ENCODE measurements around the gene HSPG2. TPM values are rescaled to one million over a fixed set of nuclear protein-coding genes. Genes with fewer than 3 reads are reported as not detected.

The HSPG2 gene
- total RNA-seq, 1 donor: 265 TPM

DNA sequence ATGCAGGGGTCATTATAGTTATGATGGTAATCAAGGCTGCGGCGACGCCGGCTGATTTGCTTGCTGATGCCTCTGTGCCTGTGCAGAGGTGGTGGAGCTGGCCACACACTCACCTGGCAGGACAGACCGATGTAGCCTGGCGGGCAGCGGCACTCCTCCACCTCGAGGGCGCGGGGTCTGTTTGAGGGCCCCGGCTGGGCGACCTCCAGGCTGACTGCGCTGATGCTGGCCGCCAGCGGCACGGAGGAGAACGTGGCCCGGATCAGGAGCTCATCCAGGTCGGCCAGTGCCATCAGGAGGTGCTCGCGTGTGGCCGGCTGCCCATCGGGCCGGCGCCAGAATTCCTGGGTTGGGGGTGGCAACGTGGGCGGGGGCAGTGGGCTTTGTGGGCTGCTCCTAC is 72.4 kb downstream of the HSPG2 start:
- no peak for DNase-seq (ENCODE audit: insufficient read length, low spot score, missing footprints)
- no peak overlapping the region for H3K4me2 ChIP-seq (ENCODE audit: insufficient read depth, low read length)
- no peaks in the 10 kb centered on the region for H3K27me3 ChIP-seq (ENCODE audit: insufficient read depth, low read length)
- TF ChIP-seq, protein P1, sequence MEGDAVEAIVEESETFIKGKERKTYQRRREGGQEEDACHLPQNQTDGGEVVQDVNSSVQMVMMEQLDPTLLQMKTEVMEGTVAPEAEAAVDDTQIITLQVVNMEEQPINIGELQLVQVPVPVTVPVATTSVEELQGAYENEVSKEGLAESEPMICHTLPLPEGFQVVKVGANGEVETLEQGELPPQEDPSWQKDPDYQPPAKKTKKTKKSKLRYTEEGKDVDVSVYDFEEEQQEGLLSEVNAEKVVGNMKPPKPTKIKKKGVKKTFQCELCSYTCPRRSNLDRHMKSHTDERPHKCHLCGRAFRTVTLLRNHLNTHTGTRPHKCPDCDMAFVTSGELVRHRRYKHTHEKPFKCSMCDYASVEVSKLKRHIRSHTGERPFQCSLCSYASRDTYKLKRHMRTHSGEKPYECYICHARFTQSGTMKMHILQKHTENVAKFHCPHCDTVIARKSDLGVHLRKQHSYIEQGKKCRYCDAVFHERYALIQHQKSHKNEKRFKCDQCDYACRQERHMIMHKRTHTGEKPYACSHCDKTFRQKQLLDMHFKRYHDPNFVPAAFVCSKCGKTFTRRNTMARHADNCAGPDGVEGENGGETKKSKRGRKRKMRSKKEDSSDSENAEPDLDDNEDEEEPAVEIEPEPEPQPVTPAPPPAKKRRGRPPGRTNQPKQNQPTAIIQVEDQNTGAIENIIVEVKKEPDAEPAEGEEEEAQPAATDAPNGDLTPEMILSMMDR (IDR thresholded peaks at IDR 0.05; ENCODE audit: extremely low read depth, low read depth, low read length): no peak
- peaks cover 20% of the 10 kb centered on the region for H3K79me2 ChIP-seq (ENCODE audit: insufficient read depth, low read length)
- H3K27ac ChIP-seq (ENCODE audit: low read depth, low read length): no peak overlapping the region
- H3K36me3 ChIP-seq (ENCODE audit: insufficient read depth, low read length): peaks cover 85% of the 10 kb centered on the region
- H3K4me1 ChIP-seq (ENCODE audit: insufficient read depth, low read length): peaks cover 14% of the 10 kb centered on the region
- H3K9me3 ChIP-seq (ENCODE audit: low read depth, low read length): no peaks in the 10 kb centered on the region
- H4K20me1 ChIP-seq (ENCODE audit: insufficient read depth, low read length): peaks cover 51% of the 10 kb centered on the region
- no peak overlapping the region for H2AFZ ChIP-seq (ENCODE audit: low read length)
- no peak overlapping the region for H3K4me3 ChIP-seq (ENCODE audit: insufficient read depth, low read length)

DNA sequence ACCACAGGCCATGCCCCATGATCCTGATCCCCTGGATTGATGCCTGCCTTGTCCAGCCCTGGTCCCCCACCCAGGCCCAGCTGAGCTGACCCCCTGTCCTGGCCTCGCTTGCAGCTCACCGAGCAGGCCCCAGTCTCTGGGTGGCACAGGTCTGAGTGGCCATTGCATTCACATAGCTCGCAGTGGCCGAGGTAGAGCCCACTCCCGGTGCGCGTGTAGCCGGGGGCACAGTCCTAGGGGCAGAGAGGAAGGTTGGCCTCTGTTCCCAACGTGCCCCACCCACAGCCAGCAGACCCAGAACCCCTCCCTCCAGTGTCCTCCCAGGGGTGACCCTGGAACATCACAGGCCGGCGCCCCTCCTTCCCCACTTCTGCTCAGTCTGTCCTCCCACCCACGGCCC is 73.1 kb downstream of the HSPG2 start:
- Histone ChIP-seq H4K20me1 (ENCODE audit: insufficient read depth, low read length) (peaks cover 50% of the 10 kb centered on the region), H3K27ac (ENCODE audit: low read depth, low read length) (no peak overlapping the region), H3K9me3 (ENCODE audit: low read depth, low read length) (no peaks in the 10 kb centered on the region), H3K4me1 (ENCODE audit: insufficient read depth, low read length) (peaks cover 10% of the 10 kb centered on the region), H3K4me2 (ENCODE audit: insufficient read depth, low read length) (no peak overlapping the region), H3K27me3 (ENCODE audit: insufficient read depth, low read length) (no peaks in the 10 kb centered on the region), H2AFZ (ENCODE audit: low read length) (no peak overlapping the region), H3K79me2 (ENCODE audit: insufficient read depth, low read length) (peaks cover 16% of the 10 kb centered on the region), H3K4me3 (ENCODE audit: insufficient read depth, low read length) (no peak overlapping the region), H3K36me3 (ENCODE audit: insufficient read depth, low read length) (peaks cover 85% of the 10 kb centered on the region)
- no peak for DNase-seq (ENCODE audit: insufficient read length, low spot score, missing footprints)
- TF ChIP-seq, protein P1 (IDR thresholded peaks at IDR 0.05; ENCODE audit: extremely low read depth, low read depth, low read length): no peak

DNA sequence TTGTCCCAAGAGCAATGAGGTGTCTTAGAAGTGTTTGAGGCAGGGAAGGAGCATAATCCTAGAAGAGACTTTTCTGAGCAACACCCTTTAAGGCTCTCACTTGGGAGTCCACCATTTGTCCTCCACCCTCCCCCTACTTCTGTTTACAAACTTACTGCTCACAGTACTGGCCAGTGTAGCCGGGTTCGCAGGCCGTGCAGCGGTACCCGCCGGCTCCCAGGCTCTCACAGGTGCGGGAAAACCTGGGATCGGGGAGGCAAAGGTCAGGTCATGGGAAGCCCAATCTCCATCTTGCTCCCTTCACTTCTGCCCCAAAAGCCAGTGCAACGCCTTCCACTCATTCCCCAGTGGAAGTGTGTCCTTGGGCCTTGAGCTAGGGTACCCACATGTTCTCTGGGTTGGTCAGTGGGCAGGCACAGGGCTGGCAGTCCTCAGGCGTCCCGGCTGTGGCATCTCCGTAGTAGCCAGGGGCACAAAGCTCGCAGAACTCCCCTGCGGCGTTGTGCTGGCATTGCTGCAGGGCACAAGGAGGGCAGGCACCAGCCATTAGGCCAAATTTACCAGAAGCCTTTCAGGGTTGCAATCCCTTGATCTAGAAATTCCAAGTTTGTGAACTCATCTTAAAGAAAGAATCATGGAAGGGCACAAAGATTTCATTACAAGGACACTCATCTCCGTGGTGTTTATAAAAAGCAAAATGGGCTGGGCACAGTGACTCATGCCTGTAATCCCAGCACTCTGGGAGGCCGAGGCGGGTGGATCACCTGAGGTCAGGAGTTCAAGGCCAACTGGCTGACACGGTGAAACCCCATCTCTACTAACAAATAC is 75.3 kb downstream of the HSPG2 start:
- H3K36me3 ChIP-seq (ENCODE audit: insufficient read depth, low read length): peaks cover 86% of the 10 kb centered on the region
- H3K79me2 ChIP-seq (ENCODE audit: insufficient read depth, low read length): peaks cover 7% of the 10 kb centered on the region
- H3K27ac ChIP-seq (ENCODE audit: low read depth, low read length): peak overlapping the region; percentile 25
- DNase-seq (ENCODE audit: insufficient read length, low spot score, missing footprints): peak; percentile 98
- TF ChIP-seq, protein P1 (IDR thresholded peaks at IDR 0.05; ENCODE audit: extremely low read depth, low read depth, low read length): no peak
- H3K9me3 ChIP-seq (ENCODE audit: low read depth, low read length): no peaks in the 10 kb centered on the region
- peaks cover 59% of the 10 kb centered on the region for H4K20me1 ChIP-seq (ENCODE audit: insufficient read depth, low read length)
- no peak overlapping the region for H3K4me2 ChIP-seq (ENCODE audit: insufficient read depth, low read length)
- H2AFZ ChIP-seq (ENCODE audit: low read length): no peak overlapping the region
- no peaks in the 10 kb centered on the region for H3K27me3 ChIP-seq (ENCODE audit: insufficient read depth, low read length)
- peaks cover 26% of the 10 kb centered on the region for H3K4me1 ChIP-seq (ENCODE audit: insufficient read depth, low read length)
- no peak overlapping the region for H3K4me3 ChIP-seq (ENCODE audit: insufficient read depth, low read length)

DNA sequence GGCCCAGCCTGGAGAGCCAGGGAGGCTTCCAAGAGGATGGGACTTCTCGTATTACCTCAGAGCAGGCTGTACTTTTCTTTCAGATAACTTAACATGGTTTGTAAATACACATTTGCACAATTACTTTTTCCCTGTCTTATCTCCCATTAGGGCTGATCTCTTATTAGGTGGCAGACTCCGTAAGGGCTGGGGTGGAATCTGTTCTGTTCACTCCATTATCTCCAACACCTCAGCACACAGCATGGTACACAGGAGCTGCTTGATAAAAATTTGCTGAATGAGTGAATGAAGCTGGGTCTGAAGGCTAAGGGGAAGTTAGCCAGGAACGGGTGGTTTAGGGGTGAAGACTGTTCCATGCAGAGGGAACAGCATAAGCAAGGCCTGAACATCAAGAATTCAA is 76.1 kb downstream of the HSPG2 start:
- Histone ChIP-seq H3K27ac (ENCODE audit: low read depth, low read length) (no peak overlapping the region), H3K79me2 (ENCODE audit: insufficient read depth, low read length) (peaks cover 7% of the 10 kb centered on the region), H3K36me3 (ENCODE audit: insufficient read depth, low read length) (peaks cover 86% of the 10 kb centered on the region), H2AFZ (ENCODE audit: low read length) (no peak overlapping the region), H3K4me1 (ENCODE audit: insufficient read depth, low read length) (peaks cover 26% of the 10 kb centered on the region), H3K4me3 (ENCODE audit: insufficient read depth, low read length) (no peak overlapping the region), H3K4me2 (ENCODE audit: insufficient read depth, low read length) (no peak overlapping the region), H3K9me3 (ENCODE audit: low read depth, low read length) (no peaks in the 10 kb centered on the region), H3K27me3 (ENCODE audit: insufficient read depth, low read length) (no peaks in the 10 kb centered on the region), H4K20me1 (ENCODE audit: insufficient read depth, low read length) (peaks cover 58% of the 10 kb centered on the region)
- no peak for DNase-seq (ENCODE audit: insufficient read length, low spot score, missing footprints)
- TF ChIP-seq, protein P1 (IDR thresholded peaks at IDR 0.05; ENCODE audit: extremely low read depth, low read depth, low read length): no peak
